GM21786 (cell line): ENCODE results near the gene CNNM3.

Experiments
- ATAC-seq: cut with Tn5 transposase; IDR thresholded peaks from one replicate; pipeline ENCODE4 v1.9.1; 2021; ENCODE audit not compliant: unreplicated experiment

The CNNM3 gene

DNA sequence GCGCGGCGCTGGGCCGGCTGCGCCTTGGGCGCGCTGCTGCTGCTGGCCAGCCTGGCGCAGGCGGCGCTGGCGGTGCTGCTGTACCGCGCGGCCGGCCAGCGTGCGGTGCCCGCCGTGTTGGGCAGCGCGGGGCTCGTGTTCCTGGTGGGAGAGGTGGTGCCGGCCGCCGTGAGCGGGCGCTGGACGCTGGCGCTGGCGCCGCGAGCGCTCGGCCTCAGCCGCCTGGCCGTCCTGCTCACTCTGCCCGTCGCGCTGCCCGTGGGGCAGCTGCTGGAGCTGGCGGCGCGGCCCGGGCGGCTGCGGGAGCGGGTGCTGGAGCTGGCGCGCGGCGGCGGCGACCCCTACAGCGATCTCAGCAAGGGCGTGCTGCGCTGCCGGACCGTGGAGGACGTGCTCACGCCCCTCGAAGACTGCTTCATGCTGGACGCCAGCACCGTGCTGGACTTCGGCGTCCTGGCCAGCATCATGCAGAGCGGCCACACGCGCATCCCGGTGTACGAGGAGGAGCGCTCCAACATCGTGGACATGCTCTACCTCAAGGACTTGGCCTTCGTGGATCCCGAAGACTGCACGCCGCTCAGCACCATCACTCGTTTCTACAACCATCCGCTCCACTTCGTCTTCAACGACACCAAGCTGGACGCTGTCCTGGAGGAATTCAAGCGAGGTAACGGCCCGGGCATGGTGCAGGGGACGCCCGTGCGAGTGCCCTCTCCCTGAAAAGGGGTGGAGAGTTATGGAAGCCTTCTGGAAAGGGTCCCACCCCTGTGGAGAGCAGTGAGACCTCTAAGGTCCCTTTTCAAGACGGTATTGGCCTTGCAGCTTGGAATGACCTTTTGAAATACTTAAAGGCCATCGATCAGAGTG, 1.0 kb downstream of the CNNM3 start:
- no peak for ATAC-seq

- ATAC-seq = no peak
Observed at GRCh38 chr2:96817882-96818281, 1.8 kb downstream of the CNNM3 start.

DNA sequence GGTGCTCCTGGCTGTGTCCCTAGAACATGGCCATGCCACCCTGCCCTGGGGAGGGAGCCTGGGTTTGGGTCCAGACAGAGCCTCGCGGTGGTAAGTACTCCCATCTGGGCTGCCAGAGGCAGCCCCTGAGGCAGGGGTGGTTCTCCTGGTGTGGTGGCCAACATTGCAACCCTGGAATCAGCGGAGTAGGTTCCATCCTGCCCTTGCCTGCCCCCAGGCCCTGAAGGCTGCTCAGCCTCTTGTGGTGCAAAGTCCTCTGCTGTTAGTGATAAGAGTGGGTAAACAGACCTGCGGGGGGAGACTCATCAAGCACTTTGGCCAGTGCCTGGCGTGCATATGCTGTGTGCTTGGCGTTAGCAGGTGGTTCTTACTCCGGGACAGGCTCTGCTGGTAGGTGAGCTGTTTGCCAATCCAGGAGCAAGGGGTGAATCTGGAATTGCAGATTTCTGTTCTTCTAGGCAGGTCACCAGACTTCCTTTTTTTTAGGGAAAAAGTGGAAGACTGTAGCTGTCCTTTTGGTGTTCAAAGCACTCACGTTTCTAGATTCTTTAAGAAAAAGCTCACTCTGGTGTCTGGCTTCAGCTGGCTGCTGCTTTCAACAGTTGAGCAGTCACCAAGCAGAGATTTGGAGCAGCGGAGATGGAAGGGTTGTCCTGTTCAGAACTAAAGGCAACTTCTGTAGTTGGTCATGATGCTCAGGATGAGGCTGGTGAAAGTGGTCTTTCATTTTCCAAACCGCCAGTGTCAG, 3.2 kb downstream of the CNNM3 start:
- ATAC-seq = no peak

DNA sequence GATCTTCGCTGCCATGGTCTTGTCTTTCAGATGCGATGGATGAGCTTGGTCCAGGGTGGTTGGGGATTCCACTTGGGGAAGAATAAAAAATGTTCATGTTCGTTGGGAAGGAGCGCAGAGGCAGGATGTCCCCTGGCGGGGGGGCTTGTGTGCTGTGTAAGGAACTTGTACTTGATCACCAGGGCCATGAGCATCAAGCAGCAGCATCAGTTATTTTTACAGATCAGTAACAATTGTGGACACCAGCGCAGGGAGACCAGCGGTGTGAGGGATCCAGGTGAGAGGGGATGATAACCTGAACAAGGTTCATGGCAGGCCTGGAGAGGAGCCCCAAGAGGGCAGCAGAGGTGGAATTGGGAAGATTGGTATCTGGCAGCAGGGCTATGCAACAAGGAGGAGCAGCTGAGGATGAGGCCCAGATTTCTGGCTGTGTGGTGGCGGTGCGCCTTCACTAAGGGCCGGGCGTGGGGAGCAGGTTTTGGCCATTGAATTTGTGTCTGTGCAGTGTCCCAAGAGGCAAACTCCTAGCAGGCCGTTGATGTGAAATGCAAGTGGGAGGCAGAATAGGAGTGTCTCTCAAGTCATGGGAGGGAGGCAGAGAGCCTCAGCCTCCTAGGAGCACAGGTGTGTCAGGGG, 3.9 kb downstream of the CNNM3 start:
- no peak for ATAC-seq

GRCh38 chr2:96821113-96821675, 5.1 kb downstream of the CNNM3 start:
- ATAC-seq = no peak

DNA sequence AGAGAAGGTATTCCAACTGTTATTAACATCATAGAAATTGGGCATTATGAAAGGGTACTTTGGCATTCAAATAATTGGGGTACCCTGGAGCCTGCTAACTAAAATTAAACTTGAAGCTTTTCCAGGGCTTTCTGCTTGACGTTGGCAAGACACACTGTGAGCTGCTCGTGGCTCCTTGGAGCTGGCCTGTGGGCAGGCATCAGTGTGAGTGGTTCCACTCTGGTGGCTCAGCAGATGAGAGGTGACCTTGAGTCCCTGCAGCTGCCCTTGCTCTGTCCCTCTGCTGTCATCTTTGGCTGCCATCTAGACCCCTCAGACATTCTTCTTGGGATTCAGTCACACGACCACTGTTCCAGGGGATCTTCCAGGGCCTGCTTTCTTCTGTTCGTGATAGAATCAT, 6.7 kb downstream of the CNNM3 start:
- no peak for ATAC-seq

GRCh38 chr2:96823198-96823597, 7.1 kb downstream of the CNNM3 start:
- ATAC-seq = no peak

DNA sequence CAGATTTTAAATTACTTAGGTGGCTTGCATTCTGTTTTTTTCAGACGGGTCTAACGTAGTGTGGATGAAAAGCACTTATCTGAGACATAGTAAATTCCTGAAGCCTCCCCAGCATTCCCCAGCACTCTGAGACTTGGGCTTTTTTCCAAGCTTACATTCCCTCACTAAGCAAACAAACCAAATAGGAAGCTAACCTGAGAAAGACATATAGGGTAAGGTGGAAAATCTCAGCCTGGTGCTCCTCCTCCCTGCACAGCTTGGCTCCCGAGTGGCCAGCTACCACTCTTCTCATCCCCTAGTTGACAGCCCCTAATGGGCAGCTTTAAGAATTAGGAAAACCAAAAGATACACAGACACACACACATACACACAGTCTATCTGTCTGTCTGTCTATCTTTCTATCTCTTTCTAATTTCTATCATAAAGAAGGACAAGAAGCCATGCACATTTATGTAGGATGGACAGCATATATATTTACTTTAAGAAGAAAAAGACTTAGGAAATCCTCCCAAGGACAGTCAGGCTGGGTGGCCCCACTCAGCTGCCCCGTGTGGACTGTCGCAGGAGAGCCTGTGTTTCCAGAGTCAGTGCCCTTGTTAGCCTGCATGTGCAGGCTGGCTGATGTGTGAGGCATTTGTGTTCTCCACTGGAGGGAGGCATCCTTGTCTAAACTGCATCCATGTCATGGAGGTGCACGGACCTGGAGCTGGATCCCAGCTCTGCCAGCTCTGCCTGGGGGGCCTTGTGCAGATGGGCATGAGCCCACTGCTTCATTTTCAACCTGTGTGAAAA, 8.2 kb downstream of the CNNM3 start:
- ATAC-seq = no peak

- no peak for ATAC-seq
Observed at GRCh38 chr2:96825057-96825456, 9.0 kb downstream of the CNNM3 start.

GRCh38 chr2:96826546-96827278, 10.6 kb downstream of the CNNM3 start:
- ATAC-seq = no peak

GRCh38 chr2:96828436-96828835, 12.4 kb downstream of the CNNM3 start:
- no peak for ATAC-seq

DNA sequence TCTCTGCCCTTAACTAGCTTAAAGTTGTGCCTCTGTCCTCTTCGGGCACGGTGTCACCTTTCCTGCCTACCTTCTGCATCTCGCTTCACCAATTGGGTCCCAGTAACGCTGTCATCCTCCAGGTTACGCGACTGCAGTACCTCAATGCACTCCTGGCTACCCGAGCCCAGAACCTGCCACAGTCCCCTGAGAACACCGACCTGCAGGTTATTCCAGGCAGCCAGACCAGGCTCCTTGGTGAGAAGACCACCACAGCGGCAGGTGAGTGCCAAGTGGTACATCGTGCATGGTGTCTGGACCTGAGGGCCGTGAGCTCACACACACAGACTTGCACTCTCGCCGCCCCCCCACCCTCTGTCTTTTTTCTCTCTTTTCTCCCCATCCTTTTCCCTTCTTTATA, 12.8 kb downstream of the CNNM3 start:
- no peak for ATAC-seq

DNA sequence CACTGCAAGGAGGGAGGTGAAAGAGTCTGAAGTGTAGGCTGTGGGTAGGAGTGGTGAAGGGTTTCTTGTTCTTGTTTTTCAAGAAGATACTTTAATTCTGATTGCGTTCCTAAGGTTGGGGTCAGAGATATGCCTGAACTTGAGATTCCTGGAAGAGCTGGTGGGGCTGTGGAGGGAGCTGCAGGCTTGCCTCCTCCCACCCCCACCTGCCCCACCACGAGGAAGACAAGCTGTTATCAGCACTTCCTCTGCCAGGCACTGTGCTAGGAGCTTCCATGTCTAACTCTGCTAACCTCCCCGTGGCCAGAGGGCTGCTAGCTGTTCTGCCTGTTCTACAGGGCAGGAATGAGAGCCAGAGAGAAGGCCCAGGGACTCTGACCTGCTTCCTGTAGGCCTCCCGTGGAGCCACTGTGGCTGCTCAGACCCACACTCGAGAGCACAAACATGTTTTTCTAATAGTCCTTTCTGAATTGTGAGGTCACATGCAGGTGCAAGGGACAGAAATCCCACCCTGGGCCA, 14.0 kb downstream of the CNNM3 start:
- no peak for ATAC-seq

- ATAC-seq = no peak
Observed at GRCh38 chr2:96831679-96832078, 15.6 kb downstream of the CNNM3 start.

DNA sequence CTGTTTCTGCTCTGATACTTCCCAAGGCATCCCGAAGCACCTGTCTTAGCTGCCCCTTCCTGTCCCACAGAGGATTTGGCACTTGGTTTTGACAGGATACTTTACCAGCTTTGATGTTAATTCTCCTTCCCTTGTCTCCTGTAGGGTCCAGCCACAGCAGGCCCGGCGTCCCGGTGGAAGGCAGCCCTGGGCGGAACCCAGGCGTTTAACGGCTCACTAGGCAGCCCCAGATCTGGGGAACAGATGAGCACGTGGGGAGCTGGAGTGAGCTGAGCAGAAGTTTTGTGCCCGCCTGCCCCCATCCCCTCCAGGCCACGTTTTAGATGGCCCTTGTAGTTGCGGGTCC, 16.3 kb downstream of the CNNM3 start:
- no peak for ATAC-seq

DNA sequence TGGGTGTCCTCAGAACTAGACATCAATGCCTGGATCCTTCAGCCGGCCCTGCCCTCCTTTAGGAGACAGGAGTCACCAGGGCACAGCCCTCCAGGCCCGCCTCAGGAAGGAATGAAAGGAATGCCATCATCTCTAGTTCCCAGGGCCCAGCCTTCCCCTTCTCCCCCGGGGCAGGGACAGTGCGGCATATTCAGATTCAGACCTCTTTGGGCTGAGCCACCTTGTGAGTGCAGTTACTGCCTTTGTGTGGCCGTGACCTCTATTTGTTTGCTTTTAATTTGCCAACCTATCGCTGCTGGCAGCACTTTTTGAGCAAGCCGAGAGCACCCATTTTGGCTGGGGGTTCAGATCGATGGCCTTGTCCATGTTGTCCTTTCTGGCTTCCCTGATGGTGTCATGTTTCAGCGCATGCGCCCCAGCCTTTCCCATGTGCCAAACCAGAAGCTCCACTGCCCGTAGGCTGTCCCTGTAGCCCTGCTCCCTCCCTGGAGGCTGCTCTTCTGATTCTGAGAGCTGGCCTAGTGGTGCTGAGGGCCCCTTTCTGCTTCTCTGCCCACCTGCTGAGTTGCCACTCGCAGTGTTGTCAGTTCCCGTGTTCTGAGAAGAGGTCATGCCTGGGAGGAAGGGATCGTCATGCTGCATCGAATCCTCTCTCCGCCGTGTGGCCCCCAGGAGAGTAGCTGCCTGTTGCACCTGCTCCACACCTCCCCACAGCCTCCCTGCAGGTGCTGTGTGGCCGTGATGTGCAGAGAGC, 16.9 kb downstream of the CNNM3 start:
- no peak for ATAC-seq

DNA sequence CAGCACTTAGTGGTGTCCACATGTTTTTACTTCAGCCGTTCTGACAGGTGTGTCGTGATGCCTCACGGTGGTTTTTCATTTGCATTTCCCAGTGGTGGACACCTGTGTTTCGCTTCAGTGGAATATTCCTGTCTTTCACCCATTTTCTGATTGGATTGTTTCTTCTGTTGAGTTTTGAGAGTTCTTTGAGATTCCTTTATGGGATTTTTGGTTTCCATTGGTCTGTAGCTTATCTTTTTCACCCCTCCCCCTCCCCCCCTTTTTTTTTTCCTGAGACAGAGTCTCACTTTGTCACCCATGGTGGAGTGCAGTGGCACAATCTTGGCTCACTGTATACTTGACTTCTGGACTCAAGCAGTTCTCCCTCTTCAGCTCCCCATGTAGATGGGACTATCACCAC, 19.8 kb downstream of the CNNM3 start:
- ATAC-seq = no peak

DNA sequence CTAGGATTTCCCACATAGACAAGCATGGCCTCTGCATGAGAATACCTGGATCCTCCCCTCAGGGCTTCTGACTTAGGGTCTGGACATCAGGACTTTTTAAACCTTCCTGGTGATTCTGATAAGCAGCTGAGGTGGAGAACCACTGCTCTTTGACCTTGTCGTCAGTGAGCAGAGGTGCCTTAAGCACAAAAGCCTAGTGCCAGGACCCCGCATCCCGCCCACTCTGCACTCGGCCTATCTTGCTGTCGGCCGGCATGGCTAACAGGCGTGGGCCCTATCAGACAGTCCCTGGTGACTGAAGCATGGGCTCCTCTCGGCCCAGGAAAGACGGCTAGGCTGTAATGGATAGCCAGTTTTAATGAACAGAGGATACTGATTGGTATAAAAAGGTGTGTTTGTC, 21.5 kb downstream of the CNNM3 start:
- no peak for ATAC-seq
